HG03039 (cell line): Measurements from ENCODE around the gene CBX4.

Source experiments
- ATAC-seq: cut with Tn5 transposase; IDR thresholded peaks from one replicate; pipeline ENCODE4 v1.9.1; 2021; ENCODE audit warnings: mild to moderate bottlenecking, moderate library complexity; ENCODE audit not compliant: unreplicated experiment

The CBX4 gene

DNA sequence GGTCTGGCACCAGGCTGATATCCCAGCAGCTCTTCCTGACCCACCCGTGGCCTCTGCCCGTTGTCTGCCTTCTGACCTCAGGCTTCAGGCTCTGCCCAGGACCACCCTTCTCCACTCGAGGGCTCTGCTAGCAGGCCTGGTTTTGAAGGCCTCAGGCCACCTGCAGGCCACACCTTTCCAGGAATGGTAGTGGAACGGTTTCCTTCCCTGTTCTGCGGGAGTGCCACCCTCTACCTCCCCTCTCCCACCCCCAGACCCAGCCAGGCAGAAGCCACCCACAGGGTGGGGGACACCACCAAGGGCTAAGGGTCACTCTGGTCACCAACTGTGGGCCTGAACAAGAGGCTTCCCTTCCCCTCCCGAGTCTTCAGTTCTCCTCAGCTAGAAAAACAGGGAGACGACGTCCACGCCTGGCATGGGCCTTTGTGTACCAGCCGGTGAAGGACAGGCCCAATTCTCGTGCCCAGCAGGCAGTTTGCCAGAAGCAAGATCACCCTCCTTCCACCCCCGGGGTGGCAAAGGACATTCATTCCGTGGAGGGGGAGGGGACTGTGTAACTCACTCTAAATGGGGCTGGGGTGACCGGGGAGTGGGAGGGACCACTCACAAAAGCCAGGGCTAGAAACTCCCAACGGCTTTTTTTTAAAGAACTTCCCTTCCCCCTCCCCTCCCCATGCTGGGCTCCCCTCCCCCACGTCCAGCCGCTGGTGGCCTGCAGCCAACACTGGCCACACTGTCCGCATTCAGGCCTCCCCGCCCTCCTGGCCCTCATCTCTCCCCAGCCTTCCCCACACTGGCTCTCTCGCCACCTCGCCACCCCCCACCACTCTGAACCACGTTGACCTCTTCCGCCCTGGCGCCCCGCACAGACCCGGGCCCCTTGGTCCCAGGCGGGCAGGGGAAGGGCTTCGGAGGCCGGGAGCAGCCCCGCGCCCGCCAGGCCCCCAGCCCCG, 7.7 kb downstream of the CBX4 start:
- ATAC-seq: no peak

GRCh38 chr17:79830763-79831264, 8.4 kb downstream of the CBX4 start:
- no peak for ATAC-seq

- no peak for ATAC-seq
Measured at GRCh38 chr17:79830303-79830702, 8.9 kb downstream of the CBX4 start.

DNA sequence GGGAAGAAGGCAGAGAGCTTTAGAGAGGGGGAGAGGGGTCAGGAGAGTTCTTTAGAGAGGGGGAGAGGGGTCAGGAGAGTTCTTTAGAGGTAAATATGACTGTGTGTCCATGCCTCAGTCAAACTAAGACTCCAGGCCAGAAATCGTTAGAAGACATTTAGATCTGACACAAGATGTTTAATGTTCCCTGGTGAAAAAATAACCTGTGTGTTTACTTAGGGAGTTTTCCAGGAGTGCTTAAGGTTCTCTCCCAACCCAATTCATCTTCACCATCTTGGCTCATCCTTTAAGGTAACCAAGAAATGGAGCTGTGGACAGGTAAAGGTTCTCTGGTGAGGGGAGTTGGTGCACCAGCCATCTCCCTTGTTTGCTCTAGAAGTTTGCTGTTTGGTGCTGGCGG, 9.8 kb downstream of the CBX4 start:
- no peak for ATAC-seq

GRCh38 chr17:79829004-79829403, 10.2 kb downstream of the CBX4 start:
- no peak for ATAC-seq

GRCh38 chr17:79826841-79827578, 12.2 kb downstream of the CBX4 start:
- no peak for ATAC-seq

DNA sequence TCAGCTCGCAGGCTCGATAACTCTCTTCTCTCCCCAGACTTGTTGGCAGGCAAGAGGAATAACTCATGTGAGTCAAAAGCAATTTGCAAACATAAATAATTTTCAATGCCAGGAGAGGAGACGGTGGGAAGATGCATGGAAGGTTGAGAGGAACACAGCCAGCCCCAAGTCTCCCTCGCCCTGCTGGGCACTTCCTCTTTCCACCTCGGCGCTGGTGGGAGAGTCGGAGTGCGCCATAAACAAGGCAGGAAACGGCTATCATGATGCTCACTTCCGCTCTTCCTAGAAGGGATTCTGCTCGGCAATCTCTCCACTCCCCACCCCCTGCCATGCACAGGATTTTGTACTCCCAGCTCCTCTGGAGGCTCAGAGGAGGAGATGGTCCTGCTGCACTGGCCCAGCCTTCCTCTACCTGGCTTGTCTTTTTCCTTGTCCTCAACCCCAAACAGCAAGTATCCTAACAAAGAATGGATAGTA, 13.0 kb downstream of the CBX4 start:
- no peak for ATAC-seq

GRCh38 chr17:79825580-79825921, 13.7 kb downstream of the CBX4 start:
- no peak for ATAC-seq

DNA sequence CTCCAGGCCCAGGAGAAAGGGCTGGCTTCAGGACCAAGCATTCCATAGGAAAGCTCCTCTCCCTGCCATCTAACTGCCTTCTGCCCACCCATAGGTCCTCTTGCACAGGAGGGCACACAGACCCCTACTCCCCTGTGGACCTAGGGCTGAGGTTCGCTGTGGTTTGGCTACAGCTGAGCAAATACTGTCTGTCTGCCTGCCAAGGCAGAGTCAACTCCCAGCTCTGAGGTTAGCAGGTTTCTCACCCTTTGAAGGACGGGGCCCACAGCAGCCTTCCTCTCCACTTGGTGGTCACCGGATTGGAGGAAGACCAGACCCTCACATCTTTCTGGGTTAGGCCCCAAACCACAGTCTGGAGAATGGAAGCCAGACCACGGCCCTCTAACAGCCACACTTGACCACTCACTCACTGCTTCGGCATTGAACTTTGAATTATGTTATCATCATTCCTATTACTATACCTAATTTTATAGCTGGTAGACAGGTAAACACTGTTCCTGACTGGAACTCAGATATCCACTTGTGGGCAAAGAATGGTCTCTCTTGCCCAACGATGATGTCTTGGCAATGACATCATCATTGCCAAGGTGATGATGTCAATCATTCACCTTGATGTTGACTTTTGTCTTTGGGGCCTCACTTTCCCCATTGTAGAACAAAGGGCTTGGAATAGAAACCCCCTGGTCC, 14.2 kb downstream of the CBX4 start:
- no peak for ATAC-seq

DNA sequence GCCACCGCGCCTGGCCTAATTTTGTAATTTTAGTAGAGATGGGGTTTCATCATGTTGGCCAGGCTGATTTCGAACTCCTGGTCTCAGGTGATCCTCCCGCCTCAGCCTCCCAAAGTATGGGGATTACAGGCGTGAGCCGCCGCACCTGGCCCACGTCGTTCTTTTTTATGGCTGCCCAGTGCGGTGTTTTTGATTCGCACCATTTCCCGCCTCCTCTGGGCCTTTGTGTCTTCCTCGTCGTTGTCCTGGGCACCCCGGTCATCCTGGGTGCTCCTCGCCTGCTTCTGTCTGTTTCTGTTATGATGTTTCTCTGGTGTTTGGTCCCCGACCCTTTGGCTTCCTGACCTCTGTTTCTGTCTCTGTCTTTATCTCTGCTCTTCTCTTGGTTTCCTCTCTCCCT, 15.0 kb downstream of the CBX4 start:
- no peak for ATAC-seq

- no peak for ATAC-seq
Measured at GRCh38 chr17:79822583-79823124, 16.6 kb downstream of the CBX4 start.

GRCh38 chr17:79821331-79822095, 17.7 kb downstream of the CBX4 start:
- no peak for ATAC-seq

GRCh38 chr17:79820959-79821330, 18.3 kb downstream of the CBX4 start:
- ATAC-seq: no peak

DNA sequence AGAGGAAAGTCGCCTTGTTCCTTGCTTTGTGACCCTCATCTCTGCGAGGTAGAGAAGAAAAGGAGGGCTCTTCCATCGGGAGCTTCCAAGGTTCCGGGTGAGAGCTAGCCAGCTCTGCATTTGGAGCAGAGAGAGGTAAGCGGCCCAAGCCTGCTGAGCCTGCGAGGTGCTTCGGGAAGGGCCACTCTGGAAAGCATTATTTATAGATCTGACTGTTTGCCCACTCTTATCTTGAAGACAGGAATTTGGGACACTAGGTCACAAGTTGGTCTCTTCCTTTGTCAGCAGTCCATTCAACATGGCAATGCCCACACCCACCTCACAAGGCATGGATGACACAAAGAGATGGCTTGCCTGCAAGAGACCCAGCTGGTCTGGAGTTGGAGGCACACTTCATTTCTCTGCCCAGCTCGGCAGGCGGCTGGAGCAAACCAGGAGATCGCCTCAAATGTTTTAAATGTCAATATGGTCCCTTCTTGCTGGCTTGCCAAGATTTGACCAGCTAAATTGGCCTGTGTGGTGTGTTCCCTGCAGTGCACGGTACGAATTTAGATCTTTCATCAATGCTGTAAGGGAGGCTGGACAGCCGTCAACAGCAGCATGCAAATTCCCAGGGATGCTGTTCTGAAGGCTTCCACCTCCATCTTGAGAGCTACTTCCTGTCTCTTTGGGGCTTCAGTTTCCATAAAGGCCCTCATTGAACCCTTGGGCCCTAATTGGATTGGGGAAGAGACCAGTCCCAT, 19.5 kb downstream of the CBX4 start:
- no peak for ATAC-seq

DNA sequence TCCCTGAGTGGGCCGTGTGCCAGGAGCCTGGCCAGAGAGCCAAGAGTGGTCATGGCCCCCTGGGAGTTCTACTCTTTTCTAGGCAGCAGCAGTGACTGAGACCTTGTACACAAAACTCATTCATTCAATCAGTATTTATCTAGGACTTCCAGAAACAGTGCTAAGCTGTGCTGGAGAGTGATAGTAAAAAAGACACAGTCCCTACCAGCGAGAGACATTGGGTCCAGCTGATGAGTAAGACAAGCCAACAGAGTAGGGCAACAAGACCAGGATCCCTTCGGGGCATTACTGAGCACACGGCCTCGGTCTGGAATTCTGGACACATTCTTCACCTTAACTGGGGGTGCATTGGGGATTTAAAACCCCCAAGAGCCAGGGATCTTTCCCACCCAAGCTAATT, 20.2 kb downstream of the CBX4 start:
- no peak for ATAC-seq

GRCh38 chr17:79818026-79818758, 21.0 kb downstream of the CBX4 start:
- ATAC-seq: no peak

- ATAC-seq: no peak
Measured at GRCh38 chr17:79815836-79816461, 23.3 kb downstream of the CBX4 start.
